IPS-20b (cell line): ENCODE data around the gene FNDC3B.
"Not testable (repeated sequence)": the region's sequence is repeated elsewhere in the genome, so short reads cannot be mapped to it uniquely, and the experiment has no call there.

Experiments
- H3K27ac ChIP-seq: one replicate; pipeline ENCODE4 v1.5.1; 2013; ENCODE audit warnings: low read length
- H3K27me3 ChIP-seq: 2 replicates; pipeline ENCODE4 v1.6.1; 2013; ENCODE audit warnings: mild to moderate bottlenecking, low read length, inconsistent platforms; ENCODE audit not compliant: insufficient read depth
- H3K36me3 ChIP-seq: 2 replicates; pipeline ENCODE4 v1.6.1; 2013; ENCODE audit warnings: low read depth, mild to moderate bottlenecking, inconsistent platforms, low read length, moderate library complexity; ENCODE audit not compliant: insufficient read depth
- H3K4me1 ChIP-seq: 2 replicates; pipeline ENCODE4 v1.6.1; 2013; ENCODE audit warnings: mild to moderate bottlenecking, control low read depth, inconsistent platforms, low read length, moderate library complexity; ENCODE audit not compliant: insufficient read depth
- H3K4me3 ChIP-seq: 2 replicates; pipeline ENCODE4 v1.5.1; 2013; ENCODE audit warnings: mild to moderate bottlenecking, low read length, inconsistent platforms
- H3K9ac ChIP-seq: 2 replicates; pipeline ENCODE4 v1.6.1; 2013; ENCODE audit warnings: low read depth, mild to moderate bottlenecking, inconsistent platforms, low read length, moderate library complexity
- H3K9me3 ChIP-seq: 2 replicates; pipeline ENCODE4 v1.6.1; 2013; ENCODE audit warnings: mild to moderate bottlenecking, low read depth, low read length, inconsistent platforms; ENCODE audit not compliant: insufficient read depth

Gene FNDC3B

GRCh38 chr3:172033396-172033795 is 6.0 kb upstream of the FNDC3B start:
- Histone ChIP-seq H3K36me3 (no peaks in the 10 kb centered on the region), H3K27ac (no peak overlapping the region), H3K4me1 (peaks cover 3% of the 10 kb centered on the region), H3K9me3 (no peaks in the 10 kb centered on the region), H3K27me3 (no peaks in the 10 kb centered on the region), H3K4me3 (no peak overlapping the region), H3K9ac (no peak overlapping the region)

- Histone ChIP-seq H3K9me3 (no peaks in the 10 kb centered on the region), H3K4me3 (no peak overlapping the region), H3K9ac (no peak overlapping the region), H3K27me3 (no peaks in the 10 kb centered on the region), H3K27ac (no peak overlapping the region), H3K36me3 (no peaks in the 10 kb centered on the region), H3K4me1 (peaks cover 7% of the 10 kb centered on the region)
These were observed 4.3 kb upstream of the FNDC3B start for GRCh38 chr3:172034786-172035685.

GRCh38 chr3:172036541-172037215 is 2.7 kb upstream of the FNDC3B start:
- Histone ChIP-seq H3K36me3 (no peaks in the 10 kb centered on the region), H3K4me3 (no peak overlapping the region), H3K27me3 (no peaks in the 10 kb centered on the region), H3K27ac (no peak overlapping the region), H3K9me3 (no peaks in the 10 kb centered on the region), H3K4me1 (peaks cover 8% of the 10 kb centered on the region), H3K9ac (no peak overlapping the region)

- Histone ChIP-seq H3K4me1 (peaks cover 16% of the 10 kb centered on the region), H3K36me3 (no peaks in the 10 kb centered on the region), H3K27ac (no peak overlapping the region), H3K9me3 (no peaks in the 10 kb centered on the region), H3K4me3 (peak overlapping the region; percentile 80), H3K27me3 (no peaks in the 10 kb centered on the region), H3K9ac (peak overlapping the region; percentile 47; the same call in 1 of the 2 replicates)
These were observed 461 bp upstream of the FNDC3B start for GRCh38 chr3:172038798-172039435.

- Histone ChIP-seq H3K4me1 (peaks cover 21% of the 10 kb centered on the region), H3K27me3 (no peaks in the 10 kb centered on the region), H3K27ac (peak overlapping the region; percentile 84)
These were observed 951 bp downstream of the FNDC3B start for GRCh38 chr3:172040078-172040980.

GRCh38 chr3:172040981-172041963 is 1.9 kb downstream of the FNDC3B start:
- H3K27me3 ChIP-seq = no peaks in the 10 kb centered on the region
- H3K4me3 ChIP-seq = peak overlapping the region; percentile 80
- peak overlapping the region; percentile 90 for H3K9ac ChIP-seq
- no peaks in the 10 kb centered on the region for H3K36me3 ChIP-seq
- peaks cover 21% of the 10 kb centered on the region for H3K4me1 ChIP-seq
- H3K9me3 ChIP-seq = no peaks in the 10 kb centered on the region
- peak overlapping the region; percentile 40 for H3K27ac ChIP-seq

More at GRCh38 chr3:172040078-172040980, 951 bp downstream of the FNDC3B start:
- no peaks in the 10 kb centered on the region for H3K9me3 ChIP-seq
- H3K36me3 ChIP-seq = no peaks in the 10 kb centered on the region
- H3K9ac ChIP-seq = peak overlapping the region; percentile 90
- peak overlapping the region; percentile 80 for H3K4me3 ChIP-seq

GRCh38 chr3:172042136-172042662 is 2.8 kb downstream of the FNDC3B start:
- Histone ChIP-seq H3K4me1 (peaks cover 22% of the 10 kb centered on the region), H3K36me3 (no peaks in the 10 kb centered on the region), H3K27ac (no peak overlapping the region), H3K4me3 (peak overlapping the region; percentile 80), H3K9ac (peak overlapping the region; percentile 90; the same call in 1 of the 2 replicates), H3K9me3 (no peaks in the 10 kb centered on the region), H3K27me3 (no peaks in the 10 kb centered on the region)

GRCh38 chr3:172042663-172043179 is 3.3 kb downstream of the FNDC3B start:
- peaks cover 26% of the 10 kb centered on the region for H3K4me1 ChIP-seq
- H3K9me3 ChIP-seq, H3K36me3 ChIP-seq, H3K27me3 ChIP-seq, H3K27ac ChIP-seq: not testable (repeated sequence)
- H3K9ac ChIP-seq = peak overlapping the region; percentile 90; the same call in 1 of the 2 replicates
- H3K4me3 ChIP-seq = peak overlapping the region; percentile 80

GRCh38 chr3:172043233-172043632 is 3.9 kb downstream of the FNDC3B start:
- peaks cover 24% of the 10 kb centered on the region for H3K4me1 ChIP-seq
- no peaks in the 10 kb centered on the region for H3K27me3 ChIP-seq
- no peak overlapping the region for H3K27ac ChIP-seq
- H3K9ac ChIP-seq = no peak overlapping the region
- no peaks in the 10 kb centered on the region for H3K36me3 ChIP-seq
- no peaks in the 10 kb centered on the region for H3K9me3 ChIP-seq
- no peak overlapping the region for H3K4me3 ChIP-seq

- H3K9ac ChIP-seq = no peak overlapping the region
- H3K4me1 ChIP-seq = peaks cover 19% of the 10 kb centered on the region; the same call in 1 of the 2 replicates
- no peak overlapping the region for H3K27ac ChIP-seq
- no peaks in the 10 kb centered on the region for H3K27me3 ChIP-seq
- no peaks in the 10 kb centered on the region for H3K9me3 ChIP-seq
- no peaks in the 10 kb centered on the region for H3K36me3 ChIP-seq
- no peak overlapping the region for H3K4me3 ChIP-seq
These were observed 4.4 kb downstream of the FNDC3B start for GRCh38 chr3:172043766-172044165.
